Neural cell (in vitro differentiated cells): Measurements from ENCODE around the gene SYT2. TPM values are rescaled to one million over a fixed set of nuclear protein-coding genes. Genes with fewer than 3 reads are reported as not detected.
"Not testable (repeated sequence)": the region's sequence is repeated elsewhere in the genome, so short reads cannot be mapped to it uniquely, and the experiment has no call there.

Experiments used
- H2AFZ ChIP-seq: fragments of 200-600, 300-800 bp; sonication (generic), shearing (Covaris generic); 2 replicates; pipeline ENCODE4 v1.6.0; 2014; ENCODE audit warnings: low read depth, mild to moderate bottlenecking, antibody characterized with exemption, low read length, moderate library complexity
- H3F3A ChIP-seq: fragments of 200-600 bp; shearing (Covaris generic); 2 replicates; pipeline ENCODE4 v1.6.1; 2016; ENCODE audit warnings: mild to moderate bottlenecking, moderate library complexity, mixed read lengths, antibody characterized with exemption, low read length; ENCODE audit not compliant: insufficient read depth, poor library complexity, severe bottlenecking
- H3K27ac ChIP-seq: fragments of 200-600, 300-800 bp; sonication (generic), shearing (Covaris generic); 2 replicates; pipeline ENCODE4 v1.5.1; 2014; ENCODE audit warnings: mild to moderate bottlenecking, low read length, moderate library complexity
- H3K27me3 ChIP-seq: fragments of 300-800, 200-600 bp; sonication (generic), shearing (Covaris generic); 2 replicates; pipeline ENCODE4 v1.6.0; 2014; ENCODE audit warnings: mild to moderate bottlenecking, low read depth, low read length, moderate library complexity; ENCODE audit not compliant: insufficient read depth
- H3K36me3 ChIP-seq: fragments of 300-800, 200-600 bp; sonication (generic), shearing (Covaris generic); 2 replicates; pipeline ENCODE4 v1.5.1; 2014; ENCODE audit warnings: mild to moderate bottlenecking, antibody characterized with exemption, low read length, moderate library complexity; ENCODE audit not compliant: insufficient read depth
- H3K4me2 ChIP-seq: fragments of 300-800, 200-600 bp; sonication (generic), shearing (Covaris generic); 2 replicates; pipeline ENCODE4 v1.6.0; 2014; ENCODE audit warnings: mild to moderate bottlenecking, low read length
- H3K4me3 ChIP-seq: fragments of 300-800, 200-600 bp; sonication (generic), shearing (Covaris generic); 2 replicates; pipeline ENCODE4 v1.5.1; 2014; ENCODE audit warnings: mild to moderate bottlenecking, low read length, moderate library complexity
- H3K79me2 ChIP-seq: fragments of 200-600 bp; shearing (Covaris generic); replicated peaks from 2 replicates; pipeline ENCODE4 v1.6.0; 2014; ENCODE audit warnings: mild to moderate bottlenecking, low read length, moderate library complexity; ENCODE audit not compliant: insufficient read depth
- H3K9ac ChIP-seq: fragments of 300-800, 200-600 bp; sonication (generic), shearing (Covaris generic); 2 replicates; pipeline ENCODE4 v1.6.1; 2016; ENCODE audit warnings: mild to moderate bottlenecking, low read length, mixed read lengths
- H3K9me2 ChIP-seq: fragments of 200-600 bp; shearing (Covaris generic); 2 replicates; pipeline ENCODE4 v1.6.1; 2016; ENCODE audit warnings: mild to moderate bottlenecking, low read length, mixed read lengths; ENCODE audit not compliant: insufficient read depth
- H3K9me3 ChIP-seq: fragments of 200-600, 300-800 bp; sonication (generic), shearing (Covaris generic); 2 replicates; pipeline ENCODE4 v1.6.1; 2016; ENCODE audit warnings: mild to moderate bottlenecking, mixed run types, low read length, moderate library complexity, mixed read lengths
- H4K20me1 ChIP-seq: fragments of 200-600 bp; shearing (Covaris generic); 2 replicates; pipeline ENCODE4 v1.6.1; 2016; ENCODE audit warnings: mild to moderate bottlenecking, mixed run types; ENCODE audit not compliant: insufficient read depth
- CTCF ChIP-seq: fragments of 450-650 bp; IDR thresholded peaks from 2 replicates; pipeline ENCODE4 v1.5.1; 2014; ENCODE audit warnings: antibody characterized with exemption, mild to moderate bottlenecking, moderate library complexity; ENCODE audit not compliant: poor library complexity, severe bottlenecking
- EP300 ChIP-seq: fragments of 450-650 bp; conservative IDR thresholded peaks from 2 replicates; pipeline ENCODE4 v1.6.1; 2014; ENCODE audit warnings: antibody characterized with exemption, mild to moderate bottlenecking, moderate library complexity; ENCODE audit not compliant: poor library complexity, severe bottlenecking
- EZH2 ChIP-seq: fragments of 200-600, 300-800 bp; shearing (Covaris generic), sonication (generic); IDR thresholded peaks from 2 replicates; pipeline ENCODE4 v1.6.1; 2014; ENCODE audit warnings: antibody characterized with exemption, low read length, borderline replicate concordance, mild to moderate bottlenecking; ENCODE audit not compliant: insufficient read depth, poor library complexity, severe bottlenecking
- MXI1 ChIP-seq: fragments of 450-650 bp; conservative IDR thresholded peaks from 2 replicates; pipeline ENCODE4 v1.6.1; 2014; ENCODE audit warnings: antibody characterized with exemption, mild to moderate bottlenecking; ENCODE audit not compliant: poor library complexity, severe bottlenecking
- POLR2AphosphoS5 ChIP-seq: IDR thresholded peaks from 2 replicates; pipeline ENCODE4 v1.6.1; 2012
- RAD21 ChIP-seq: fragments of 450-650 bp; conservative IDR thresholded peaks from 2 replicates; pipeline ENCODE4 v1.6.1; 2014; ENCODE audit warnings: antibody characterized with exemption, mild to moderate bottlenecking, moderate library complexity
- REST ChIP-seq: IDR thresholded peaks from 2 replicates; pipeline ENCODE4 v1.6.1; 2012; ENCODE audit warnings: borderline replicate concordance
- SMC3 ChIP-seq: fragments of 450-650 bp; conservative IDR thresholded peaks from 2 replicates; pipeline ENCODE4 v1.6.1; 2014; ENCODE audit warnings: antibody characterized with exemption, mild to moderate bottlenecking, moderate library complexity; ENCODE audit not compliant: poor library complexity
- TAF1 ChIP-seq: IDR thresholded peaks from 2 replicates; pipeline ENCODE4 v1.6.1; 2012; ENCODE audit warnings: low read depth
- polyA plus RNA-seq: library from polyadenylated mRNA; depleted of rRNA; stranded (reverse); fragments of >200 nt; gene quantifications from 2 replicates; pipeline ENCODE4 v1.2.3, GENCODE V29; 2014

Gene SYT2
- polyA plus RNA-seq, 1 donor from 2014 or later: 0.04 TPM

GRCh38 chr1:202622388-202622787, 87.9 kb downstream of the SYT2 start:
- Histone ChIP-seq H3K4me2 (no peak overlapping the region), H3K4me3 (no peak overlapping the region), H3K27me3 (no peaks in the 10 kb centered on the region), H3K36me3 (no peaks in the 10 kb centered on the region), H2AFZ (no peak overlapping the region), H3K79me2 (no peaks in the 10 kb centered on the region), H4K20me1 (no peaks in the 10 kb centered on the region), H3K9ac (no peak overlapping the region), H3K9me3 (no peaks in the 10 kb centered on the region), H3F3A (no peaks in the 10 kb centered on the region), H3K9me2 (no peaks in the 10 kb centered on the region), H3K27ac (no peak overlapping the region)
- no peak for TF ChIP-seq MXI1
- no peak for TF ChIP-seq TAF1
- no peak for TF ChIP-seq EZH2
- TF ChIP-seq RAD21: no peak
- TF ChIP-seq POLR2AphosphoS5: no peak

- TF ChIP-seq SMC3: no peak
- TF ChIP-seq EZH2: no peak
- no peak for TF ChIP-seq REST
- no peak for TF ChIP-seq EP300
- no peak for TF ChIP-seq MXI1
- TF ChIP-seq CTCF: no peak
- TF ChIP-seq RAD21: no peak
- no peak for TF ChIP-seq POLR2AphosphoS5
- no peaks in the 10 kb centered on the region for H3K79me2 ChIP-seq
These were observed 88.8 kb downstream of the SYT2 start for GRCh38 chr1:202621446-202621845.

DNA sequence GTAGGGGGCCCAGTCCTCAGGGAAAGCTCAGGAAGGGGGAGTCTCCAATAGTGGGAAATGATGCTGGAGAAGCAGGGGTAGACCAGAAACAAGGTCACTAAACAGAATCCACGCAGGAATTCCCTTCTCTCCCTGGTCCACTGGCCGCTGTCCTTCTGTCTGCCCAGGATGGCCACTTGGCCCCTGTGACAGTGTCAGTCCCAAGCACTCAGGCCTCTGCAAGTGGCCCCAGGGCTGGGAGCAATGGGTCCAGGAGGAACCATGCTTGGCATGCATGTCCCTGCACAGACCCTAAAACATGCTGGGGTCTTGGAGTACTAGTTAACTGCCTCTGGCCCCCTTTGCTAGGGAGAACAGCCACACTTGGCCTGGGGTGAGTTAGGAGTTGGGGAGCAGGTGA, 90.2 kb downstream of the SYT2 start:
- not testable (repeated sequence) for H3K27ac ChIP-seq, H3F3A ChIP-seq, H3K27me3 ChIP-seq

More at GRCh38 chr1:202621446-202621845, 88.8 kb downstream of the SYT2 start:
- Histone ChIP-seq H3K9me3 (no peaks in the 10 kb centered on the region), H2AFZ (no peak overlapping the region), H3K4me3 (no peak overlapping the region), H3K27ac (no peak overlapping the region), H3F3A (no peaks in the 10 kb centered on the region), H3K9ac (no peak overlapping the region), H4K20me1 (no peaks in the 10 kb centered on the region), H3K36me3 (no peaks in the 10 kb centered on the region), H3K9me2 (no peaks in the 10 kb centered on the region), H3K27me3 (no peaks in the 10 kb centered on the region), H3K4me2 (no peak overlapping the region)

More for the DNA sequence above, 90.2 kb downstream of the SYT2 start:
- not testable (repeated sequence) for H3K9me3 ChIP-seq, H4K20me1 ChIP-seq, H3K4me2 ChIP-seq, H3K9ac ChIP-seq, H3K4me3 ChIP-seq, H3K9me2 ChIP-seq, H2AFZ ChIP-seq, H3K36me3 ChIP-seq, H3K79me2 ChIP-seq
